Head of caudate nucleus (tissue), 42 donors: ENCODE results near the gene MINDY2.
"Not testable (repeated sequence)": the region's sequence is repeated elsewhere in the genome, so short reads cannot be mapped to it uniquely, and the experiment has no call there.

ENCODE experiments used
- DNase-seq, 42 donors: peaks; one replicate each; pipeline versions ENCODE4 v3.0.0 to v3.0.0-alpha.2; 2020 to 2021; ENCODE audit warnings: mixed read lengths in 7 of 42
- intact Hi-C: fragments of 100-400 bp; cut with DNase I; formaldehyde crosslinking; loops from one replicate; pipeline ENCODE4 v1.15.0; 2022

MINDY2 gene

GRCh38 chr15:58788056-58788710, 17.1 kb downstream of the MINDY2 start:
- intact Hi-C loops, result no loop called here

GRCh38 chr15:58793862-58794261, 22.8 kb downstream of the MINDY2 start:
- DNase-seq, result no peak
- intact Hi-C loops, result no loop called here

More at GRCh38 chr15:58788056-58788710, 17.1 kb downstream of the MINDY2 start:
- DNase-seq, result no peak

GRCh38 chr15:58795825-58796224, 24.7 kb downstream of the MINDY2 start:
- intact Hi-C loops, result no loop called here
- DNase-seq, result no peak

GRCh38 chr15:58797505-58797904, 26.4 kb downstream of the MINDY2 start:
- DNase-seq, result no peak
- intact Hi-C loops, result no loop called here

GRCh38 chr15:58805095-58805494, 34.0 kb downstream of the MINDY2 start:
- no peak for DNase-seq
- intact Hi-C loops, result no loop called here

GRCh38 chr15:58823267-58823666, 52.2 kb downstream of the MINDY2 start:
- DNase-seq, intact Hi-C loops: not testable (repeated sequence)

- DNase-seq, result peak in 1 of 42 donors; percentile 23
- intact Hi-C loops, result no loop called here
These were observed 59.5 kb downstream of the MINDY2 start for GRCh38 chr15:58830556-58830955.

GRCh38 chr15:58833681-58834426, 62.8 kb downstream of the MINDY2 start:
- intact Hi-C loops, DNase-seq: not testable (repeated sequence)

- DNase-seq, result no peak
- intact Hi-C loops, result no loop called here
These were observed 68.4 kb downstream of the MINDY2 start for GRCh38 chr15:58839485-58839884.

GRCh38 chr15:58840048-58840447, 68.9 kb downstream of the MINDY2 start:
- DNase-seq, result no peak
- intact Hi-C loops, result no loop called here

GRCh38 chr15:58842713-58843396, 71.8 kb downstream of the MINDY2 start:
- intact Hi-C loops, result no loop called here
- DNase-seq, result no peak

GRCh38 chr15:58851205-58851604, 80.1 kb downstream of the MINDY2 start:
- DNase-seq, intact Hi-C loops: not testable (repeated sequence)

- intact Hi-C loops, result no loop called here
- no peak for DNase-seq
These were observed 81.2 kb downstream of the MINDY2 start for GRCh38 chr15:58852347-58852746.

- intact Hi-C loops, result no loop called here
- DNase-seq, result no peak
These were observed 83.5 kb downstream of the MINDY2 start for GRCh38 chr15:58854593-58854992.

- intact Hi-C loops, result no loop called here
These were observed 85.0 kb downstream of the MINDY2 start for GRCh38 chr15:58856086-58856485.

GRCh38 chr15:58856621-58857020, 85.5 kb downstream of the MINDY2 start:
- DNase-seq, intact Hi-C loops: not testable (repeated sequence)

More at GRCh38 chr15:58856086-58856485, 85.0 kb downstream of the MINDY2 start:
- DNase-seq, result no peak

GRCh38 chr15:58862326-58862725, 91.2 kb downstream of the MINDY2 start:
- no peak for DNase-seq
- intact Hi-C loops, result no loop called here

GRCh38 chr15:58864602-58865424, 93.7 kb downstream of the MINDY2 start:
- intact Hi-C loops, result no loop called here
- peak in 41 of 42 donors; percentile 14 to 77 (median 50) for DNase-seq

GRCh38 chr15:58865425-58865880, 94.4 kb downstream of the MINDY2 start:
- no peak for DNase-seq
- intact Hi-C loops, result no loop called here
